ENCODE results near the gene USP54. TPM values are rescaled to one million over a fixed set of nuclear protein-coding genes. Genes with fewer than 3 reads are reported as not detected.
"Not testable (repeated sequence)": the region's sequence is repeated elsewhere in the genome, so short reads cannot be mapped to it uniquely, and the experiment has no call there.

USP54 gene
- total RNA-seq, 4 donors from 2014 or later = 54.0 to 83.5 (median 65.8) TPM

GRCh38 chr10:73584737-73585136, 6.4 kb downstream of the USP54 start:
- no peak overlapping the region for H3K4me3 ChIP-seq (ENCODE audit: low read depth, poor library complexity, severe bottlenecking)
- 95 to 96% methylated on average over 2 of the region's 2 CpGs for WGBS, 2 donors
- DNase-seq (ENCODE audit: low spot score in 2 of 2) = no peak
- no peak for TF ChIP-seq CTCF (IDR thresholded peaks at IDR 0.05)
- TF ChIP-seq POLR2A (IDR thresholded peaks at IDR 0.05) = no peak
- intact Hi-C loops (cut with DNase I; ENCODE audit: low total_unique reads) = no loop called here

- TF ChIP-seq POLR2A (IDR thresholded peaks at IDR 0.05) (no peak), CTCF (IDR thresholded peaks at IDR 0.05) (no peak)
- H3K4me3 ChIP-seq (ENCODE audit: low read depth, poor library complexity, severe bottlenecking) = no peak overlapping the region
- no peak for DNase-seq (ENCODE audit: low spot score in 2 of 2)
- intact Hi-C loops (cut with DNase I; ENCODE audit: low total_unique reads) = no loop called here
- 87 to 96% methylated on average over 2 of the region's 2 CpGs for WGBS, 2 donors
Observed at GRCh38 chr10:73581918-73582317, 9.2 kb downstream of the USP54 start.

DNA sequence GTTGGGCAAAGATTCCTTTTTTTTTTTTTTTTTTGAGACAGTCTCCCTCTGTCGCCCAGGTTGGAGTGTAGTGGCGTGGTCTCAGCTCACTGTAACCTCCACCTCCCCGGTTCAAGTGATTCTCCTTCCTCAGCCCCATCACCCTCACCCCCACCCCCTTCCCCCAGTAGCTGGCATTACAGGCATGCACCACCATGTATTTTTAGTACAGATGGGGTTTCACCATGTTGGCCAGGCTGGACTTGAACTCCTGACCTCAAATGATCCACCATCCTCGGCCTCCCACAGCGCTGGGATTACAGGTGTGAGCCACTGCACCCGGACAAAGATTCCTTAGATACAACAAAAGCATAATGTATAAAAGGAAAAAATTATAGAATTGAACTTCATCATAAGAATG, 12.2 kb downstream of the USP54 start:
- intact Hi-C loops (cut with DNase I; ENCODE audit: low total_unique reads); DNase-seq (ENCODE audit: low spot score in 2 of 2); H3K4me3 ChIP-seq (ENCODE audit: low read depth, poor library complexity, severe bottlenecking): not testable (repeated sequence)
- 94 to 98% methylated on average over 6 of the region's 6 CpGs for WGBS, 2 donors

DNA sequence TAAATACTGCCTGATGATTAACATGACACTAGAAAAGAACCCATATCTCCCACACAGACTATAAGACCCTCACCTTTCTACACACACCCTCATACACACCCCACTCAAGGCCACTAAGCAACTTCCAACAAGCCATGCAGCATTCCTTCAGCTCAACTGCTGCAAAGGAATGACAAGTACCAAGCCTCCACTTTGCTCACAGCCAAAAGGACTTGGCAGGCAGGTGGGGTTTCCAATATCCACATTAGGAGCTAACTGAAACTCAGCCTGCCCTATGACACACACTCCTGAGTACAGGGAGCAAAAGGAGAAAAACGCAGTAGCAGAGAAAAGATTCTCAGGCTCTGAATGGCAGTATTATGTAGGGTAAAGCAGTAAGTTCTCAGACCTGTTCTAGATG, 13.4 kb downstream of the USP54 start:
- intact Hi-C loops (cut with DNase I; ENCODE audit: low total_unique reads) = no loop called here
- no peak for TF ChIP-seq POLR2A (IDR thresholded peaks at IDR 0.05)
- TF ChIP-seq CTCF (IDR thresholded peaks at IDR 0.05) = no peak
- DNase-seq (ENCODE audit: low spot score in 2 of 2) = peak in 1 of 2 donors; percentile 57
- H3K4me3 ChIP-seq (ENCODE audit: low read depth, poor library complexity, severe bottlenecking) = no peak overlapping the region
- WGBS, 2 donors = 43 to 55% methylated on average over 1 of the region's 1 CpG

GRCh38 chr10:73576890-73577591, 14.1 kb downstream of the USP54 start:
- H3K4me3 ChIP-seq (ENCODE audit: low read depth, poor library complexity, severe bottlenecking) = no peak overlapping the region
- intact Hi-C loops (cut with DNase I; ENCODE audit: low total_unique reads) = no loop called here
- 57 to 62% methylated on average over 3 of the region's 3 CpGs for WGBS, 2 donors
- no peak for DNase-seq (ENCODE audit: low spot score in 2 of 2)
- TF ChIP-seq POLR2A (IDR thresholded peaks at IDR 0.05) (no peak), CTCF (IDR thresholded peaks at IDR 0.05) (no peak)

DNA sequence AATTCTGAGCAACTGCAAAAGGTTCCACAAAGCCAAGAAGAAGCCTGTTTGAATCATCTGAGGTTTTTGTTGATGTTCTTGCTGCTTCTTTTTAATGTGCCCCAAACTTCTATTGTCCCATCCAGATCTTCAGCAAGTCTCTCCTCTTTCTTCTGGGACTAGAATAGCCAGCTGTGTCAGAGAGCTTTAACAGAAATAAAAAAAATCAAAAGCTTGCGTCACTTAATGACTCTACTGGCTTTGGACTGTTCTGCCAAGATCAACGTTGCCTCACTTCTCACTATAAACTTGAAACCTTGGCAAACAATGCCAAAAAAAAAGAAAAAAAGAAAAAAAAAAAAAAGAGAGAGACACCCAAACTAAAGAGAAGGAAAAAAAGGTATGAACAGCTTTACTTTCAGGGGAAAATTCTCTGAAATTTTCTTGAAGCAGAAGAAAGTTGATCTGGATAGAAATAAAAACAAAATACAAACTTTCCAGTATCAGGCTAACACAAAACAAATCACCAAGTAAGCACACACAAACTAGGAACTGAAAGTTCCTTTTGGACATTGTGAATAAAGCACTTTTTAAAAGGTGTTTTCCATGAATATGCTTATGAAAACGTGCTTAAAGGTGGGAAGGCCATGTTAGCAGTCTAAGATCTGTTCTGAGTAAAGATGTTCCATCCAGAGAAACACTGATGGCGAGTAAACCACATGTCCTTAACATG, 14.8 kb downstream of the USP54 start:
- intact Hi-C loops (cut with DNase I; ENCODE audit: low total_unique reads) = no loop called here
- WGBS, 2 donors = 31 to 33% methylated on average over 4 of the region's 4 CpGs
- TF ChIP-seq CTCF (IDR thresholded peaks at IDR 0.05) = no peak
- no peak for TF ChIP-seq POLR2A (IDR thresholded peaks at IDR 0.05)
- DNase-seq (ENCODE audit: low spot score in 2 of 2) = peak in 1 of 2 donors; percentile 61
- no peak overlapping the region for H3K4me3 ChIP-seq (ENCODE audit: low read depth, poor library complexity, severe bottlenecking)

GRCh38 chr10:73567025-73567424, 24.1 kb downstream of the USP54 start:
- intact Hi-C loops (cut with DNase I; ENCODE audit: low total_unique reads); H3K4me3 ChIP-seq (ENCODE audit: low read depth, poor library complexity, severe bottlenecking); DNase-seq (ENCODE audit: low spot score in 2 of 2): not testable (repeated sequence)
- whole genome bisulfite sequencing, 2 donors = 90 to 93% methylated on average over 7 of the region's 7 CpGs

All from lower leg skin (tissue), 4 donors.